GM18511 (cell line): ENCODE data around the gene NAA38.
"Not testable (repeated sequence)": the region's sequence is repeated elsewhere in the genome, so short reads cannot be mapped to it uniquely, and the experiment has no call there.

Experiments
- ATAC-seq: cut with Tn5 transposase; IDR thresholded peaks from one replicate; pipeline ENCODE4 v1.9.1; 2021; ENCODE audit warnings: mild to moderate bottlenecking, moderate library complexity; ENCODE audit not compliant: unreplicated experiment

The NAA38 gene

GRCh38 chr17:7882068-7882467 is 24.7 kb upstream of the NAA38 start:
- ATAC-seq, result no peak

- no peak for ATAC-seq
Observed at GRCh38 chr17:7881276-7882054, 24.1 kb upstream of the NAA38 start.

- no peak for ATAC-seq
Observed at GRCh38 chr17:7880076-7880868, 22.9 kb upstream of the NAA38 start.

GRCh38 chr17:7878234-7878633 is 20.9 kb upstream of the NAA38 start:
- ATAC-seq, result no peak

- no peak for ATAC-seq
Observed at GRCh38 chr17:7875804-7876370, 18.5 kb upstream of the NAA38 start.

- ATAC-seq, result no peak
Observed at GRCh38 chr17:7873051-7873450, 15.7 kb upstream of the NAA38 start.

GRCh38 chr17:7867881-7868329 is 10.5 kb upstream of the NAA38 start:
- no peak for ATAC-seq

GRCh38 chr17:7864995-7865650 is 7.8 kb upstream of the NAA38 start:
- ATAC-seq, result no peak

GRCh38 chr17:7864384-7864783 is 7.0 kb upstream of the NAA38 start:
- not testable (repeated sequence) for ATAC-seq

GRCh38 chr17:7862692-7863437 is 5.5 kb upstream of the NAA38 start:
- ATAC-seq, result no peak

GRCh38 chr17:7859028-7859427 is 1.7 kb upstream of the NAA38 start:
- no peak for ATAC-seq

- no peak for ATAC-seq
Observed at GRCh38 chr17:7858522-7858810, 1.1 kb upstream of the NAA38 start.

- ATAC-seq, result peak; percentile 41
Observed at GRCh38 chr17:7857713-7858521, 558 bp upstream of the NAA38 start, which contains the start of gene CYB5D1. TSS of gene CYB5D1 (plus strand) at chr17:7858003. CDS start at chr17:7858135, 132 bp downstream.

- no peak for ATAC-seq
Observed at GRCh38 chr17:7856011-7856810, 1.1 kb downstream of the NAA38 start.

GRCh38 chr17:7855660-7856010 is 1.7 kb downstream of the NAA38 start:
- no peak for ATAC-seq

- no peak for ATAC-seq
Observed at GRCh38 chr17:7854851-7855659, 2.3 kb downstream of the NAA38 start, which contains the start of gene TMEM88. TSS of gene TMEM88 (plus strand) at chr17:7855066. CDS start at chr17:7855075, 9 bp downstream.

- ATAC-seq, result no peak
Observed at GRCh38 chr17:7854078-7854777, 3.1 kb downstream of the NAA38 start.

GRCh38 chr17:7853691-7854038 is 3.7 kb downstream of the NAA38 start:
- no peak for ATAC-seq
